ENCODE results near the gene PRODH2. TPM values are rescaled to one million over a fixed set of nuclear protein-coding genes. Genes with fewer than 3 reads are reported as not detected.
"Not testable (repeated sequence)": the region's sequence is repeated elsewhere in the genome, so short reads cannot be mapped to it uniquely, and the experiment has no call there.

Gene PRODH2
- total and polyA plus RNA-seq, 2 of the 13 experiments (the other 11 are each of a cell fraction or from before 2014, with no cell fraction given): 86.7 to 118 TPM

- no peak for TF ChIP-seq ZBTB37 (CRISPR knock-in tag; IDR thresholded peaks at IDR 0.05)
- TF ChIP-seq ZNF350 (CRISPR knock-in tag; IDR thresholded peaks at IDR 0.05; ENCODE audit: borderline replicate concordance, low read depth): no peak
- TF ChIP-seq ZNF446 (CRISPR knock-in tag; IDR thresholded peaks at IDR 0.05): no peak
- no peak for TF ChIP-seq TARDBP (CRISPR knock-in tag; IDR thresholded peaks at IDR 0.05)
- TF ChIP-seq NKX3-1 (CRISPR knock-in tag; IDR thresholded peaks at IDR 0.05): no peak
- TF ChIP-seq, protein P1, sequence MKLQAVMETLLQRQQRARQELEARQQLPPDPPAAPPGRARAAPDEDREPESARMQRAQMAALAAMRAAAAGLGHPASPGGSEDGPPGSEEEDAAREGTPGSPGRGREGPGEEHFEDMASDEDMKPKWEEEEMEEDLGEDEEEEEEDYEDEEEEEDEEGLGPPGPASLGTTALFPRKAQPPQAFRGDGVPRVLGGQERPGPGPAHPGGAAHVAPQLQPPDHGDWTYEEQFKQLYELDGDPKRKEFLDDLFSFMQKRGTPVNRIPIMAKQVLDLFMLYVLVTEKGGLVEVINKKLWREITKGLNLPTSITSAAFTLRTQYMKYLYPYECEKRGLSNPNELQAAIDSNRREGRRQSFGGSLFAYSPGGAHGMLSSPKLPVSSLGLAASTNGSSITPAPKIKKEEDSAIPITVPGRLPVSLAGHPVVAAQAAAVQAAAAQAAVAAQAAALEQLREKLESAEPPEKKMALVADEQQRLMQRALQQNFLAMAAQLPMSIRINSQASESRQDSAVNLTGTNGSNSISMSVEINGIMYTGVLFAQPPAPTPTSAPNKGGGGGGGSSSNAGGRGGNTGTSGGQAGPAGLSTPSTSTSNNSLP (IDR thresholded peaks at IDR 0.05; ENCODE audit: low read depth, low read length): no peak
- TF ChIP-seq LCORL (IDR thresholded peaks at IDR 0.05): no peak
- no peak for TF ChIP-seq LCORL (CRISPR knock-in tag; IDR thresholded peaks at IDR 0.05)
- TF ChIP-seq DR1 (CRISPR knock-in tag; IDR thresholded peaks at IDR 0.05): no peak
- TF ChIP-seq ZMYM2 (CRISPR knock-in tag; IDR thresholded peaks at IDR 0.05): no peak
- no peak for TF ChIP-seq PLRG1 (conservative IDR thresholded peaks at IDR 0.05)
- TF ChIP-seq, protein P2, sequence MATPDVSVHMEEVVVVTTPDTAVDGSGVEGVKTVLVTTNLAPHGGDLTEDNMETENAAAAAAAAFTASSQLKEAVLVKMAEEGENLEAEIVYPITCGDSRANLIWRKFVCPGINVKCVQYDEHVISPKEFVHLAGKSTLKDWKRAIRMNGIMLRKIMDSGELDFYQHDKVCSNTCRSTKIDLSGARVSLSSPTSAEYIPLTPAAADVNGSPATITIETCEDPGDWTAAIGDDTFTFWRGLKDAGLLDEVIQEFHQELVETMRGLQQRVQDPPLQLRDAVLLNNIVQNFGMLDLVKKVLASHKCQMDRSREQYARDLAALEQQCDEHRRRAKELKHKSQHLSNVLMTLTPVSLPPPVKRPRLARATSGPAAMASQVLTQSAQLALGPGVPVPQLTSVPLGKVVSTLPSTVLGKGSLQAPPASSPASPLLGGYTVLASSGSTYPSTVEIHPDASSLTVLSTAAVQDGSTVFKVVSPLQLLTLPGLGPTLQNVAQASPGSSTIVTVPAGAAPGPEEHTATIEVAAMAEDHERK (CRISPR knock-in tag; IDR thresholded peaks at IDR 0.05; ENCODE audit: low read depth): no peak
Observed at GRCh38 chr19:35841961-35842595, 29.4 kb upstream of the PRODH2 start (continued).

- ATAC-seq; FAIRE-seq; BruUV-seq (replicated peaks); H3K36me3 ChIP-seq (replicated peaks in 1 of 2; ENCODE audit: control insufficient read depth in 1 of 2, insufficient read depth in 2 of 2, low read length in 2 of 2); H3K9me3 ChIP-seq (ENCODE audit: low read length); CTCF ChIA-PET (ENCODE audit: low intra/inter-chr PET ratio, low total read pairs); H3K4me3 ChIP-seq (replicated peaks in 1 of 3; ENCODE audit: insufficient read depth in 1 of 3, low read depth in 2 of 3, low read length in 3 of 3); H3K27ac ChIP-seq (ENCODE audit: extremely low read length, insufficient read depth, low read length); H2AFZ ChIP-seq (ENCODE audit: low read length); H3K4me2 ChIP-seq (ENCODE audit: low read depth, low read length); intact Hi-C loops (cut with micrococcal nuclease; ENCODE audit: unreplicated experiment); POLR2A ChIA-PET; H3K9ac ChIP-seq (ENCODE audit: insufficient read depth, low read depth, low read length); DNase-seq (ENCODE audit: low spot score); in situ Hi-C loops (cut with HindIII; ENCODE audit: extremely low pct_ligation_motif_present, low pct_unique_long_range_greater_than_20kb); H3K79me2 ChIP-seq (ENCODE audit: insufficient read depth, low read length); H3K4me1 ChIP-seq (ENCODE audit: insufficient read depth, low read length); H4K20me1 ChIP-seq (ENCODE audit: insufficient read depth, low read length): not testable (repeated sequence)
- WGBS (ENCODE audit: low lambda C conversion rate): 12% methylated on average over 10 of the region's 11 CpGs
- peaks cover 0 to 19% of the 10 kb centered on the region in 2 experiments; a peak in 3 of 5 replicates for H3K27me3 ChIP-seq (ENCODE audit: control insufficient read depth in 1 of 2, insufficient read depth in 2 of 2, low read length in 2 of 2)
Observed at GRCh38 chr19:35836096-35836495, 23.5 kb upstream of the PRODH2 start.
